H9 (cell line): ENCODE data around the gene CXCL5. TPM values are rescaled to one million over a fixed set of nuclear protein-coding genes. Genes with fewer than 3 reads are reported as not detected.

ENCODE experiments used
- DNase-seq: peaks from one replicate; pipeline ENCODE4 v3.0.0-alpha.2; 2017
- H2AFZ ChIP-seq: one replicate; pipeline ENCODE4 v1.6.1; 2013; ENCODE audit warnings: mild to moderate bottlenecking, low read length, control low read depth, moderate library complexity
- H2AK5ac ChIP-seq: 2 replicates; pipeline ENCODE4 v1.6.1; 2013; ENCODE audit warnings: low read length, control low read depth, mixed read lengths; ENCODE audit not compliant: insufficient read length
- H2BK120ac ChIP-seq: one replicate; pipeline ENCODE4 v1.6.1; 2013; ENCODE audit warnings: low read depth, mild to moderate bottlenecking, low read length, control low read depth, inconsistent platforms; ENCODE audit not compliant: poor library complexity, severe bottlenecking
- H2BK12ac ChIP-seq: 2 replicates; pipeline ENCODE4 v1.6.1; 2013; ENCODE audit warnings: low read length, control low read depth, mixed read lengths, low read depth; ENCODE audit not compliant: insufficient read length
- H2BK15ac ChIP-seq: 2 replicates; pipeline ENCODE4 v1.6.1; 2013; ENCODE audit warnings: low read depth, low read length, control low read depth
- H2BK20ac ChIP-seq: one replicate; pipeline ENCODE4 v1.6.1; 2013; ENCODE audit warnings: low read depth, mild to moderate bottlenecking, low read length, control low read depth, inconsistent platforms; ENCODE audit not compliant: poor library complexity, severe bottlenecking
- H2BK5ac ChIP-seq: 2 replicates; pipeline ENCODE4 v1.6.1; 2013; ENCODE audit warnings: low read length, control low read depth, mixed read lengths; ENCODE audit not compliant: insufficient read length
- H3K14ac ChIP-seq: 2 replicates; pipeline ENCODE4 v1.6.1; 2013; ENCODE audit warnings: low read length, control low read depth; ENCODE audit not compliant: insufficient read depth
- H3K18ac ChIP-seq: 2 replicates; pipeline ENCODE4 v1.6.1; 2013; ENCODE audit warnings: low read depth, mild to moderate bottlenecking, mixed read lengths, low read length, control low read depth; ENCODE audit not compliant: insufficient read length
- H3K23ac ChIP-seq: 2 replicates; pipeline ENCODE4 v1.6.1; 2013; ENCODE audit warnings: low read length, control low read depth, mixed read lengths, low read depth; ENCODE audit not compliant: insufficient read length
- H3K23me2 ChIP-seq: 2 replicates; pipeline ENCODE4 v1.6.1; 2013; ENCODE audit warnings: low read depth, mild to moderate bottlenecking, mixed read lengths, low read length, control low read depth; ENCODE audit not compliant: insufficient read length, poor library complexity, severe bottlenecking
- H3K27ac ChIP-seq: 2 replicates; pipeline ENCODE4 v1.5.1; 2013; ENCODE audit warnings: low read length, control low read depth, mixed read lengths, low read depth; ENCODE audit not compliant: insufficient read length
- H3K27me3 ChIP-seq: 2 replicates; pipeline ENCODE4 v1.6.1; 2013; ENCODE audit warnings: low read length, control low read depth, inconsistent platforms; ENCODE audit not compliant: insufficient read depth
- H3K4ac ChIP-seq: 2 replicates; pipeline ENCODE4 v1.6.1; 2013; ENCODE audit warnings: low read depth, mild to moderate bottlenecking, control low read depth, inconsistent platforms, low read length, moderate library complexity
- H3K4me1 ChIP-seq: 2 replicates; pipeline ENCODE4 v1.6.1; 2013; ENCODE audit warnings: low read length, control low read depth, inconsistent platforms; ENCODE audit not compliant: insufficient read depth
- H3K4me2 ChIP-seq: 2 replicates; pipeline ENCODE4 v1.6.1; 2013; ENCODE audit warnings: low read length, control low read depth, mixed read lengths; ENCODE audit not compliant: insufficient read length, insufficient read depth
- H3K56ac ChIP-seq: 2 replicates; pipeline ENCODE4 v1.6.1; 2013; ENCODE audit warnings: low read depth, mild to moderate bottlenecking, mixed read lengths, low read length, control low read depth; ENCODE audit not compliant: insufficient read length
- H3K79me1 ChIP-seq: 2 replicates; pipeline ENCODE4 v1.6.1; 2013; ENCODE audit warnings: low read depth, mild to moderate bottlenecking, moderate library complexity, low read length, control low read depth, inconsistent platforms; ENCODE audit not compliant: insufficient read depth, poor library complexity, severe bottlenecking
- H3K79me2 ChIP-seq: 2 replicates; pipeline ENCODE4 v1.6.1; 2013; ENCODE audit warnings: low read length, control low read depth, inconsistent platforms; ENCODE audit not compliant: insufficient read depth
- H3K9ac ChIP-seq: 2 replicates; pipeline ENCODE4 v1.6.1; 2013; ENCODE audit warnings: low read length, control low read depth, mixed read lengths; ENCODE audit not compliant: insufficient read length; ENCODE audit errors: extremely low read depth
- H3K9me3 ChIP-seq: one replicate; pipeline ENCODE4 v1.6.1; 2013; ENCODE audit warnings: low read depth, low read length, inconsistent platforms; ENCODE audit not compliant: control insufficient read depth
- H3T11ph ChIP-seq: one replicate; pipeline ENCODE4 v1.6.1; 2013; ENCODE audit warnings: mild to moderate bottlenecking, low read length, control low read depth, inconsistent platforms
- H4K20me1 ChIP-seq: one replicate; pipeline ENCODE4 v1.6.1; 2013; ENCODE audit not compliant: control insufficient read depth, insufficient read length, insufficient read depth
- H4K5ac ChIP-seq: 2 replicates; pipeline ENCODE4 v1.6.1; 2013; ENCODE audit warnings: low read depth, mild to moderate bottlenecking, mixed read lengths, low read length, control low read depth; ENCODE audit not compliant: insufficient read length
- H4K8ac ChIP-seq: replicated peaks from 2 replicates; pipeline ENCODE4 v1.6.1; 2013; ENCODE audit warnings: low read length, control low read depth, mixed read lengths, low read depth; ENCODE audit not compliant: insufficient read length
- H4K91ac ChIP-seq: 2 replicates; pipeline ENCODE4 v1.6.1; 2013; ENCODE audit warnings: low read depth, mild to moderate bottlenecking, moderate library complexity, mixed read lengths, low read length, control low read depth; ENCODE audit not compliant: insufficient read length
- H3K27ac Mint-ChIP-seq, 3 experiments: 2 replicates in 2 of 3; 3 replicates in 1 of 3; pipeline ENCODE4 v1.8.0; 2020 to 2021; ENCODE audit warnings: mixed read lengths in 3 of 3, mild to moderate bottlenecking in 1 of 3, moderate library complexity in 1 of 3
- H3K27me3 Mint-ChIP-seq: 2 replicates; pipeline ENCODE4 v1.8.0; 2021; ENCODE audit warnings: low read depth, mild to moderate bottlenecking, moderate library complexity, mixed read lengths
- H3K36me3 Mint-ChIP-seq, 3 experiments: 2 replicates in 2 of 3; 3 replicates in 1 of 3; pipeline ENCODE4 v1.8.0; 2020 to 2021; ENCODE audit warnings: low read depth in 3 of 3, mixed read lengths in 3 of 3; ENCODE audit not compliant: insufficient read depth in 1 of 3
- H3K4me1 Mint-ChIP-seq, 2 experiments: 2 replicates each; pipeline ENCODE4 v1.8.0; 2020; ENCODE audit warnings: mixed read lengths in 2 of 2
- H3K4me3 Mint-ChIP-seq, 2 experiments: 2 replicates in 1 of 2; 3 replicates in 1 of 2; pipeline ENCODE4 v1.8.0; 2020 to 2021; ENCODE audit warnings: mild to moderate bottlenecking in 2 of 2, mixed read lengths in 2 of 2, moderate library complexity in 1 of 2
- H3K9me3 Mint-ChIP-seq, 2 experiments: 2 replicates in 1 of 2; 3 replicates in 1 of 2; pipeline ENCODE4 v1.8.0; 2020; ENCODE audit warnings: mild to moderate bottlenecking in 2 of 2, mixed read lengths in 2 of 2, moderate library complexity in 1 of 2
- WGBS: extraction: QIAGEN DNeasy Blood & Tissue Kit; methylation state at CpG from one replicate; pipeline ENCODE4 v1.1.7; 2013; ENCODE audit warnings: missing lambda C conversion rate, low lambda C conversion rate, mixed read lengths; ENCODE audit not compliant: insufficient read length; ENCODE audit errors: extremely low coverage; 5-methylcytosine and 5-hydroxymethylcytosine counted together
- total RNA-seq: library from RNA; stranded (reverse); gene quantifications from 2 replicates; pipeline ENCODE4 v1.2.1, GENCODE V29; 2021
- TF ChIP-seq, protein P1 (sequence below): fragments of 200-600 bp; sonication (generic); conservative IDR thresholded peaks from 3 replicates; pipeline ENCODE4 v1.8.0; 2021; ENCODE audit warnings: antibody characterized with exemption, mild to moderate bottlenecking

CXCL5 gene
- total RNA-seq, 1 experiment from 2014 or later = 9.2 TPM

DNA sequence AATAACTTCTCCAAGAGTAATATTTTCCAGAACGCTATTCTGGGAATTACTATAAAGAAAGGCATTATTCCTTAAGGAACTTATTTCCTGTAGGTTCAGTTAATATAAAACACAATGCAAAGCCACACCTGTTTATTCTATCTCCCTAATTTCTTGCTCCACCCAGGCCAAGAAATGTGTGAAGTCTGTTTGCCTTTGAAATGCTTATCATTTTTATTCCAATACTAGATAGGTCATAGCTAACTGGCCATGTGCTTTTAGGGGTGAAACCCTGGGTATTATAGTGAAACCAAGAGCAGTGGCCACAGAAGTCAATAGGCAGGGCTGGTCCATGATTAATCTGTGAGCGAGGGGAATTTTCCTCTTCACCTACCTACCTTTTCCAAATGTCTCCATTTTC, 25.2 kb upstream of the CXCL5 start:
- Histone ChIP-seq H3K23ac (no peak overlapping the region), H2AK5ac (no peak overlapping the region), H2BK120ac (no peak overlapping the region), H4K8ac (no peak overlapping the region), H4K5ac (no peak overlapping the region), H3K56ac (no peak overlapping the region), H3K27me3 (no peaks in the 10 kb centered on the region), H2BK12ac (no peak overlapping the region), H4K91ac (no peak overlapping the region), H2BK5ac (no peak overlapping the region), H3K27ac (no peak overlapping the region), H2BK20ac (no peak overlapping the region), H3K9ac (no peak overlapping the region), H3T11ph (no peak overlapping the region), H2BK15ac (no peak overlapping the region), H3K4me1 (no peaks in the 10 kb centered on the region), H3K79me2 (no peaks in the 10 kb centered on the region), H3K9me3 (no peaks in the 10 kb centered on the region), H3K4ac (no peak overlapping the region), H2AFZ (no peak overlapping the region), H3K79me1 (no peaks in the 10 kb centered on the region), H3K14ac (no peak overlapping the region), H3K18ac (no peak overlapping the region), H4K20me1 (no peaks in the 10 kb centered on the region), H3K23me2 (no peaks in the 10 kb centered on the region), H3K4me2 (no peak overlapping the region)
- WGBS = no CpG with 5 or more reads among the region's 2 CpGs
- no peak overlapping the region for H3K27ac Mint-ChIP-seq
- no peaks in the 10 kb centered on the region for H3K27me3 Mint-ChIP-seq
- H3K4me3 Mint-ChIP-seq = no peak overlapping the region
- no peak for DNase-seq
- peaks cover 3% of the 10 kb centered on the region in 2 experiments; a peak in 4 of 5 replicates for H3K9me3 Mint-ChIP-seq
- peaks cover 0 to 6% (median 4%) of the 10 kb centered on the region in 3 experiments; a peak in 4 of 7 replicates for H3K36me3 Mint-ChIP-seq
- H3K4me1 Mint-ChIP-seq = no peaks in the 10 kb centered on the region
- TF ChIP-seq, protein P1, sequence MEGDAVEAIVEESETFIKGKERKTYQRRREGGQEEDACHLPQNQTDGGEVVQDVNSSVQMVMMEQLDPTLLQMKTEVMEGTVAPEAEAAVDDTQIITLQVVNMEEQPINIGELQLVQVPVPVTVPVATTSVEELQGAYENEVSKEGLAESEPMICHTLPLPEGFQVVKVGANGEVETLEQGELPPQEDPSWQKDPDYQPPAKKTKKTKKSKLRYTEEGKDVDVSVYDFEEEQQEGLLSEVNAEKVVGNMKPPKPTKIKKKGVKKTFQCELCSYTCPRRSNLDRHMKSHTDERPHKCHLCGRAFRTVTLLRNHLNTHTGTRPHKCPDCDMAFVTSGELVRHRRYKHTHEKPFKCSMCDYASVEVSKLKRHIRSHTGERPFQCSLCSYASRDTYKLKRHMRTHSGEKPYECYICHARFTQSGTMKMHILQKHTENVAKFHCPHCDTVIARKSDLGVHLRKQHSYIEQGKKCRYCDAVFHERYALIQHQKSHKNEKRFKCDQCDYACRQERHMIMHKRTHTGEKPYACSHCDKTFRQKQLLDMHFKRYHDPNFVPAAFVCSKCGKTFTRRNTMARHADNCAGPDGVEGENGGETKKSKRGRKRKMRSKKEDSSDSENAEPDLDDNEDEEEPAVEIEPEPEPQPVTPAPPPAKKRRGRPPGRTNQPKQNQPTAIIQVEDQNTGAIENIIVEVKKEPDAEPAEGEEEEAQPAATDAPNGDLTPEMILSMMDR = no peak
